Keratinocyte (primary cell): ENCODE data around the gene EMCN.

Source experiments
- EZH2 ChIP-seq: IDR thresholded peaks from one replicate; pipeline ENCODE4 v1.6.1; 2012; ENCODE audit warnings: inconsistent platforms, mild to moderate bottlenecking, low read length, moderate library complexity
- TF ChIP-seq, protein P1 (sequence below), 3 experiments: IDR thresholded peaks in 1 of 3; conservative IDR thresholded peaks in 1 of 3; optimal IDR thresholded peaks in 1 of 3; 2 replicates in 2 of 3; 3 replicates in 1 of 3; pipeline versions ENCODE3 to v1.5.1; 2011; ENCODE audit warnings: low read length in 3 of 3, mild to moderate bottlenecking in 3 of 3, moderate library complexity in 2 of 3, control low read depth in 1 of 3, inconsistent platforms in 1 of 3; ENCODE audit not compliant: insufficient read depth in 2 of 3; ENCODE audit errors: extremely low read depth in 1 of 3

- TF ChIP-seq, protein P1, sequence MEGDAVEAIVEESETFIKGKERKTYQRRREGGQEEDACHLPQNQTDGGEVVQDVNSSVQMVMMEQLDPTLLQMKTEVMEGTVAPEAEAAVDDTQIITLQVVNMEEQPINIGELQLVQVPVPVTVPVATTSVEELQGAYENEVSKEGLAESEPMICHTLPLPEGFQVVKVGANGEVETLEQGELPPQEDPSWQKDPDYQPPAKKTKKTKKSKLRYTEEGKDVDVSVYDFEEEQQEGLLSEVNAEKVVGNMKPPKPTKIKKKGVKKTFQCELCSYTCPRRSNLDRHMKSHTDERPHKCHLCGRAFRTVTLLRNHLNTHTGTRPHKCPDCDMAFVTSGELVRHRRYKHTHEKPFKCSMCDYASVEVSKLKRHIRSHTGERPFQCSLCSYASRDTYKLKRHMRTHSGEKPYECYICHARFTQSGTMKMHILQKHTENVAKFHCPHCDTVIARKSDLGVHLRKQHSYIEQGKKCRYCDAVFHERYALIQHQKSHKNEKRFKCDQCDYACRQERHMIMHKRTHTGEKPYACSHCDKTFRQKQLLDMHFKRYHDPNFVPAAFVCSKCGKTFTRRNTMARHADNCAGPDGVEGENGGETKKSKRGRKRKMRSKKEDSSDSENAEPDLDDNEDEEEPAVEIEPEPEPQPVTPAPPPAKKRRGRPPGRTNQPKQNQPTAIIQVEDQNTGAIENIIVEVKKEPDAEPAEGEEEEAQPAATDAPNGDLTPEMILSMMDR (optimal IDR thresholded peaks at IDR 0.05 in 1 of 3, IDR thresholded peaks at IDR 0.05 in 1 of 3, conservative IDR thresholded peaks at IDR 0.05 in 1 of 3; ENCODE audit: extremely low read depth in 1 of 3, insufficient read depth in 2 of 3, low read length in 3 of 3): no peak
- TF ChIP-seq EZH2: no peak
Measured at GRCh38 chr4:100429616-100430015, 88.2 kb downstream of the EMCN start.
